Stimulated activated CD8-positive, alpha-beta memory T cell treated with anti-CD3 and anti-CD28 coated beads, Interleukin-12 subunit alpha, Interleukin-12 subunit beta, amount 100 ng/mL, for 1 hour (primary cell): ENCODE data around the gene SUB1.

Experiments
- DNase-seq: peaks from one replicate; pipeline ENCODE4 v3.0.0-alpha.2; 2020; ENCODE audit warnings: low read depth

The SUB1 gene

DNA sequence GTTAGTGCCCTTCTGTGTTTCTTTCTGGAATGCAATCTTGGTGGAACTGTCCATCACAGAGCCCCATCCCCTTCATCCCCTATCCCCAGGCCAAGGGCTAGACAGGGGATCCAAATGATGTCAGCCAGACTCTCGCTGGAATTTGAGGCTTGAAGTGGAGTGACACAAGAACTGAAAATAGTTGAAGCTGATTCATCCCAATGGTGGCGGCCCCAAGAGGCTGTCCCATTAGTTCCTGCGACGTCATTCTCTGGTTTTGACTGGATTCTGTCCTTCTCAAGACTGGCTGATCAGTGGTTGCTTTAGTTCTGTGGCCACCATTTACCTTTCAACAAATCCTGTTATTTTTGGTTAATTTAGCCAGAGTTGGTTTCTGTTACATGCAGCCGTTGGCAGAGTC is 59.9 kb downstream of the SUB1 start:
- DNase-seq: no peak

DNA sequence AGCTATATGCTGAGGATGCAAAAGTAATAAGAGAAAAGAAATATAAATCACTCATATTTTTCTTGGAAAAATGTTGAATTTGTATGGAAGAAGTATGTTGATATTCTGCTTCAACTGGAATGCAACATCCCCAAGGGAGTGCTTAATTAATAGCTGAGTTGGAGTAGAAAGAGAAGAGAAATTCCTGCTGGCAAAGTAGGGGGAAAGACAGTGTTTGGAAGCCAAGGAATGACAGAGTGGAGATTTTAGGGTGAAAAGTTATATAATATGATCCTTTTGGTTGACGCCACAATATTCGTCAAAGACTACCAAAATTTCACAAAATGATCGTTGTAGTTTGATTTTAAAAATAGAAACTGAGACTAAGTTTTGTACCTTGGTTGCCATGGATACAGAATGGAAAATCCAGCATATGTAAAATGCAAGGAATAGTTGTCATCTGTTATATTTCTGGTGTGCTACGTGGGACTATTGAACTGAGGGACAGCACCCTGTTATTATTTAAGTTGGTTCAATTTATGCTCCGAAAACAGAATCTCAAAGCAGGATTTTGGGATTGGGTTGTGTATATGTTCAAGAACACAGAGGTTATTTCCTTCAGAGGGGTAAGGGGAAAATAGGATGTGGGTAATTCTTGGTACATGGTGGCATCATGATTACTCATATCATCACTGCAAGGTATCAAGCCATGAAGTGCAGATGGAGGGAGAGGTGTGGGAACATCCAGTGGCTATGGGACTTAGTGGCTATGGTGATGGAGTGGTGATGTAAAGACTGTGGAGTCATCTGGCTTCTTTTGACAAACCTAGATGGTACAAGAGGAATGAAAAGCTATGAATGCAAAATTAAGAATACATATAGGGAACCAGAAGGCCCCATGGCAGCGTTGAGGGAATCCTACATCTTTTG is 61.0 kb downstream of the SUB1 start:
- no peak for DNase-seq

DNA sequence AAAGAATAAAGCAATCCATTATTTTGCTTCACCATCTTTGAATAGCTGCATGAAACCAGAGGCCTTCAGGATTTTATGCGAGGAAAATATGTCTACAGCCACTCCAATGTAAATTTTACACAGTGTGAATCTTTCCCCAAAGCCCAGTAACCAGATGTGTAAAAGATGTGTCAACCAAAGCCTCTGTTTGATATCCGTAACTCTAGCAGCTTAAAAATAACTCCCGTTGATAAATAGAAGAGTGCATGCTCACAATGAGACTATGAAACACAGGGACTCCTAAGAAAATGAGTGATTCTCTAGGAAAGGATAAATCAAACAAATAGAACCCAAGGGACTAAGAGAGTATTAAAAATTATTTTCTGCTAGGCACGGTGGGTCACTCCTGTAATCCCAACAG is 65.7 kb downstream of the SUB1 start:
- DNase-seq: no peak

DNA sequence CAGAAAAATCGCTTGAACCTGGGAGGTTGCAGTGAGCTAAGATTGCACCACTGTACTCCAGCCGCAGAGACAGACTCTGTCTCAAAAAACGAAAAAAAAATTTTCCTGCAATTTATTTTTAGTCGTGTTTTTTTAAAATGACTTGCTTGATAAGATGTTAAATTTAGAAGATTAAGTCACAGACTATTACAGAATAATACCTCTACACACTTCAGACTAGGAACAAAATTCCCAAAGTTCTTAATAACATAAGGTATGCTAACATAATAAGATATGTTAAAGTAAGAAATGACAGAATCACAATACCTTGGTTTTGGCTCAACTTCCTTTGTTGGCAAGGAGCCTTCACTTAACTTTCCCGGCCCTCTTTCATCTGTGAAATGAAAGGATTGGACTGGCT is 66.3 kb downstream of the SUB1 start:
- no peak for DNase-seq
